ENCODE data around the gene IRAK3.
"Not testable (repeated sequence)": the region's sequence is repeated elsewhere in the genome, so short reads cannot be mapped to it uniquely, and the experiment has no call there.

Gene IRAK3

DNA sequence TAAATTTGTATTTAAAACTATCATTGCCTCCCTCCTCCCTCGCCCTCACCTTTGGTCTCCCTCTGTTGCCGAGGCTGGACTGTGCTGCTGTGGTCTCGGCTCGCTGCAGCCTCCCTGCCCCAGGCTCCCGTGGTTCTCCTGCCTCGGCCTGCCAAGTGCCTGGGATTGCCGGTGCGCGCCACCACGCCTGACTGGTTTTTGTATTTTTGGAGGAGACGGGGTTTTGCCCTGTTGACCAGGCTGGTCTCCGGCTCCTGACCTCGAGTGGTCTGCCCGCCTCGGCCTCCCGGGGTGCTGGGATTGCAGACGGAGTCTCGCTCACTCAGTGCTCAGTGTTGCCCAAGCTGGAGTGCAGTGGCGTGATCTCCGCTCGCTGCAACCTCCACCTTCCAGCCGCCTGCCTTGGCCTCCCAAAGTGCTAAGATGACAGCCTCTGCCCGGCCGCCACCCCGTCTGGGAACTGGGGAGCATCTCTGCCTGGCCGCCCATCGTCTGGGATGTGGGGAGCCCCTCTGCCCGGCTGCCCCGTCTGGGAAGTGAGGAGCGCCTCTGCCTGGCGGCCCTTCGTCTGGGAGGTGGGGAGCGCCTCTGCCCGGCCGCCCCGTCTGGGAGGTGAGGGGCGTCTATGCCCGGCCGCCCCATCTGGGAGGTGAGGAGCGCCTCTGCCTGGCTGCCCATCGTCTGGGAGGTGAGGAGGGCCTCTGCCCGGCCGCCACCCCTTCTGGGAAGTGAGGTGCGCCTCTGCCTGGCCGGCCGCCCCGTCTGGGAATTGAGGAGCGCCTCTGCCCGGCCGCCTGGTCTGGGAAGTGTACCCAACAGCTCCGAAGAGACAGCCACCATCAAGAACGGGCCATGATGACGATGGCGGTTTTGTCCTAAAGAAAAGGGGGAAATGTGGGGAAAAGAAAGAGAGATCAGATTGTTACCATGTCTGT, 14.4 kb upstream of the IRAK3 start:
- not testable (repeated sequence) for DNase-seq

DNA sequence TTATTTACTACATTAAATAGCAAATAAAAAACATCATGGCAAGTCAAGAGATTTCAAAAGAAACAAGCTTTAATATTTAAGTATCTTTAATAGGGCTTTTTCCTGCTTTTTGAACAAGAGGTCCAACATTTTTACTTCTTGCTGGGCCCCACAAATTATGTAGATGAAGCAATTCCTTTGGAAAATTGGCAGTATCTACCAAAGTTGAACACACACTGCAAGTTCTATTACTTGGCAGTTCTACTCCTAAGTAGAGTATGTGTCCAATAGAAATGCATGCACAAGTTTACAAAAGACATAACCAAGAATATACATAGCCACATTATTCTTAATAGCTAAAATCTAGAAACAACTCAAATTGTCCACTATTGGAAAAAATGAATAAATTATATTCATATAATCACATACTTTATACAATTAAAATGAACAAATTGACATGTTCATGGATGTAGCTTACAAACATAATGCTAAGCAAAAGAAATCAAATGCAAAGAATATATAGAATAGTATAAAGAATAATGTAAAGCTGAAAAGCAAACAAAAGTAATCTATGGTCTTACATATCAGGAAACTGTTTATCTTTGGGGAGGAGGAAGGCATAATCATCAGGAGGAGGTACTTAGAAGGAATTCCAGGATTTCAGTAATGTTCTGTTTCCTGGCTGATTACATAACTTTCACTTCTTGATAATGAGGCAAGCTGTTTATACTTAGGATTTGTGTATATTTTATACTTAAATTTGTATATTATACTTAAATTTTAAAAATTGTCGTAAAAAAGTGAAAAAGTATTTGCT, 12.7 kb upstream of the IRAK3 start:
- DNase-seq = no peak

GRCh38 chr12:66182956-66183355, 6.1 kb upstream of the IRAK3 start:
- DNase-seq = no peak

GRCh38 chr12:66184822-66185221, 4.2 kb upstream of the IRAK3 start:
- DNase-seq = not testable (repeated sequence)

DNA sequence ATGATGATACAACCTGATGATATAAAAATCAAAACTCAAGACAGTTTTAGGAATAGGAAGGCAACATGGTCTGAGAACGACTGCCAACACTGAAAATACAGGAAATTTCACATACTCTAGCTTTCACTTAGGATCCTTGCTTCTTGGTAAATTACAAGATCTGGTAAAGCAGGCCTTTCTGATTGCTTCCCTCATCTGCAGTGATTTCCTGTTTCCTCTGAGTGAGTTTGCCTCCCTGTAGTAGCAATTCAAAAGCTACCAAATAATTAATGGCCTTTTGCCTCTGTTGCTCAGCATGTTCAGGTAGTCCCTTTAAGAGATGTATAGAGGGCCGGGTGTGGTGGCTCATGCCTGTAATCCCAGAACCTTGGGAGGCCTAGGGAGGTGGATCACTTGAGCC, 2.0 kb upstream of the IRAK3 start:
- no peak for DNase-seq

- DNase-seq = no peak
Observed at GRCh38 chr12:66187821-66188220, 1.2 kb upstream of the IRAK3 start.

GRCh38 chr12:66189486-66189843, 451 bp downstream of the IRAK3 start:
- DNase-seq = no peak

DNA sequence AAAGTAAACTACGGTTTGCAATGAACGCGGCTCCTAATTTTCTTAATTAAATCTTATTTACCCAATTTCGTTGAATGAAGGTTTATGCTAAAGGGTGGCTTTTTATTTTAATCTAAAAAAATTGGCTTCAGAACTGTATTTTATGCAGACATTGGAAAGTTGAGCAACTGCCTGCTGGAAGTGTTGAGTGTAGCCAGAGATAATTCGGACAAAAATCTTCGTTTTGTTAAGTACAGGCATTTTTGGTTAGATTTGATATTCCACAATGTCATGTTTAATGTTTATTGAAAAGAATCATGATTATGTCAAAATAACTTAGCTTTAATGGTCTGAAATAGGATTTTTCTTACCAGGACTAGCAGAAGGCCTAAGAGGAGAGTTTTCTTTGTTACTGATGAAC, 875 bp downstream of the IRAK3 start:
- no peak for DNase-seq

GRCh38 chr12:66190519-66191370, 1.7 kb downstream of the IRAK3 start:
- no peak for DNase-seq

GRCh38 chr12:66191547-66192126, 2.6 kb downstream of the IRAK3 start:
- DNase-seq = no peak

DNA sequence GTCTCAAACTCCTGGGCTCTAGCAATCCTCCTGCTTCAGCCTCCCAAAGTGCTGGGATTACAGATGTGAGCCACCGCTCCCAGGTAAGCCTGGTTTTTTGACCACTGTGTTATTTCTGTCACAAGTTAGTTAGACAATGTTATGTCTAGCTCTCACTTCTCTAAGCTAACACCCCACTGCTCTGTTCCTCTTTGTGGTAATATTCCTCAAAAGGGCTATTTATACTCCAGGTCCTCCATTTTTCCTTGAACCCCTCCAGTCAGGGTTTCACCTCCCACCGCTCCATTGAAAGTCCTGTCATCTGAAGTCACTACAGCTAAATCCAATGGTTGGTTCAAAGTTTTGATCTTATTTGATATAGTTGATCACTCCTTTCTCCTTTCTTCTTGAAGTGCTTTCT, 5.1 kb downstream of the IRAK3 start:
- no peak for DNase-seq

- DNase-seq = no peak
Observed at GRCh38 chr12:66195242-66195641, 6.2 kb downstream of the IRAK3 start.

GRCh38 chr12:66196806-66197205, 7.8 kb downstream of the IRAK3 start:
- no peak for DNase-seq

DNA sequence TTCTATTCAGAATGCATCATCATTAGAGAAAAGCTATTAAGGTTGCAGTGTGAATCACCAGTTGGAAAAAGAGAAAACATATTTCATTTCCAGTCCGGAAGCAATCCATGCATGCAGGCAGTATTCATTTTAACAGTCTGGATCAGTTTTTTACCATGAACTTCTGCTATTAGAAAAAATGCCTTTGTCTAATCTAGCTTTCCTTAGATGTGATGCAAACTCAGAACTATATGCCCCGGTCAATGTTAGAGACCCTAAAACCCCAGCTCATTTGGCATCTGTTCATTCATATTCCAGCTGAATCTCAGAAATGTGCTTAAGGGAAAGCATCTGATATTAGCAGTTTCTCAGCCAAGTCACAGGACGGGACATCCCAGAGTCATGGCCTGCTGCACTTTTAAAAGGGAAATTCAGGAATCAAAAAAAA, 8.5 kb downstream of the IRAK3 start:
- no peak for DNase-seq

GRCh38 chr12:66199141-66199540, 10.1 kb downstream of the IRAK3 start:
- no peak for DNase-seq

DNA sequence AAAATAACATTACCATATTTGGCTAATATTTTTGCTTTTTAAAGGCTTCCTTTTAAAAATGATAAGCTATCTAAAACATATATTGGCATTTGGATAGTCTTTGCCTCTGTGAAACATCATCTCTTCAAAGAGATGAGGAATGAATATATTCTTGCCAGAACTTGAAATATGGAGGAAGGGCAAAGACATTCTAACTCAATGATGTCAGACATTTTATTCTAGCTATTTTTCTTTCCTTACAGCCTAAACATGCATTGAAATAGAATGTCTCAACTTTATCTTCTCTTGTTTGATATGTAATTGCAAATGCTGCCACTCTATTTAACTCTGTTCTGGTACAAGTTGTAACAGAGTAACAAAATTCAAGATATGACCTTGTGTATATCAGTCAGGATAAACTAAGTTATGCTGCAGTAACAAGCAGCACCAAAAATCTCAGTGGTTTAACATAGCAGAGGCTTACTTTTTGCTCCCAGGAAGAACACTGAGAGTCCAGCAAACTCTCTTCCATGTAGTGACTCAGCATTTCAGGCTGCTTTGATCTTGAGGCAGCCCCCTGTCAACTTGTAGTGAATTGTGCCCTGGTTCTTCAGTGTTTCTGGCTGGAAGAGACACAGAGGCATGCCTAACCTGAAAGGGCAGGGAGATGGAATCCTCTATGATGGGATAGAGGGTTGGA, 11.0 kb downstream of the IRAK3 start:
- DNase-seq = no peak

DNA sequence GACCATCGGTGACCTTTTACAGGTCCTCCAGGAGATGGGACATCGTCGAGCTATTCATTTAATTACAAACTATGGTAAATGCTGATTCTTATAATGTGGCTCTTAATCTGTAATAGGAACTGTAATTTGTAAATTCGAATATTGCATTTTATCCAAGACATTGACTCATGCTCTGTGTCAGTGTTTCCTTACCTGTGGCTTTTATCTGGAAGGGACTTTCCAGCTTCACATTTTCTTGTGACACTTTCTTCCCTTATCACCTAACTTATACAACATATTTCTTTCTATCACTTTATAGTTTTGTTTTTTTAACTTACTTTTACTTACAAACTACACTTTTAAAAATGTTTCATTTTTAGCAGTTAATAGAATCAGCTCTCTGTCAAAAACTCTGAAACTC, 14.8 kb downstream of the IRAK3 start:
- no peak for DNase-seq

DNA sequence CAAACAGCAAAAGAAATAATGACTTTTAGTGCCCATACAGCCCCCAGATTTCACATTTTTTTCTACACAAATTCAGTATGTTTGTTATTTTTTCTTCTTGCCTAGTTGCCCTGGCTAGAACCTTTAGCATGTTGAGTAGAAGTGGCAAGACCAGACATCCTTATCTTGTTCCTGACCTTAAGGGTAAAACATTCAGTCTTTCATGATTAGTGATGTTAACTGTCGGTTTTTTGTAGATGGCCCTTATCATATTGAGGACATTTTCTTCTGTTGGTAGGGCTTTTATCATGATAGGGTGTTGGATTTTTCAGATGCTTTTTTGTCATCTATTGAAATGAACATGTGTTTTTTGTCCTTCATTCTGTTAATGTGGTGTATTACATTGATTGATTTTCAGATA, 17.1 kb downstream of the IRAK3 start:
- no peak for DNase-seq

DNA sequence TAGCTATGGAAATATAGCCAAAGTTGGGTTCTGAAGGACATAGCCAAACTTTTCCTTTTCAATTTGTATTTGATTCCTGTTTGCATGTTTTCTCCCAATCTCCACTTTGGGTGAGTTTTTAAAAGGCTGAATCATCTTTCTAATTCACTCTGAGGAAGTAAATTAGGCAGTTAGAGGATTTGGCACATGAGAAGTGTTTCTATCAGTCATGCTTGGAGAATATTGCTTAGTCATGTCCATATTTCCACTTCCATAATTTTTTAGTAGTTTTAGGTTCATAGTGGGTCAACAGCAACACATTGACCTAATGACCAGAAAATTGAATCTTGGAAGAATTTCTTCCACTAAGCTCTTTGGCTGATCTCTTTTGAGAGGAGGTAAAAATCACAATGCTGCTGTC, 21.8 kb downstream of the IRAK3 start:
- no peak for DNase-seq

- DNase-seq = not testable (repeated sequence)
Observed at GRCh38 chr12:66211573-66211972, 22.6 kb downstream of the IRAK3 start.

DNA sequence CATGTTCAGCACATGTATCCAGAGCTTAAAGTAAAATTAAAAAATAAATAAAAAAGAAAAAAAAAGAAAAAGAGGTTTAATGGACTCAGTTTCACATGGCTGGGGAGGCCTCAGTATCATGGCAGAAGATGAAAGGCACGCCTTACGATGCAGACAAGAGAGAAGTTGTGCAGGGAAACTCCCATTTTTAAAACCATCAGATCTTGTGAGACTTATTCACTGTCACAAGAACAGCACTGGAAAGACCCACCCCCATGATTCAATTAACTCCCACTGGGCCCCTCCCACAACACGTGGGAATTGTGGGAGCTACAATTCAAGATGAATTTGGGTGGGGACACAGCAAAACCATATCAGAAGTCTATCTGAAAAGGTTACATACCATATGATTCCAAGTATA, 24.0 kb downstream of the IRAK3 start:
- not testable (repeated sequence) for DNase-seq

DNA sequence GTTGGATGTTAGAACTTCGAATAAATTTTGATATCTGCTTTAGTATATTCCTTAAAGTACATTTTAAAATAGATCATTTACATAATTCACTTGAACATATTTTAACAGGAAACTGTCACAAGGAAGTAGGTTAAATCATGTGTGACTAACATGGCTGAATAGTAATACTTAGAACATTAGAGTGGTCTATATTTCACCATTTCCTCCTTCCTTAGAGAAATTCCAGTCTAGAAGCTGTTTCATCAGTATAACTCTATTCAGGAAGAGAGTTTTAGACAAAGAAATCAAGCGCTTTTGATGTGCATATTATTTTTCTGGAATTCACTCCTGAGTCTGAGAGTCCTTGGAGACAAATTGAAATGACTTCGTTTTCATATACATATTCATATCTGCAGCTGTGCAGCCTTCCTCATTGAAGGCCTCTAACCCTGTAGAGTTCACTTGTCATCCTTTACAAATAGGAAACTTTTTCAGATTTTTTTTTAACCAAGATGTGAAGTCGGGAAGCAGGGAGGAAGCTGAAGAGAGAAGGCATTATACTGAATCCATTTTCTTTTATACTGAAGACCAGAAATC, 28.4 kb downstream of the IRAK3 start:
- no peak for DNase-seq

Data from activated CD4-positive, CD25-positive, alpha-beta regulatory T cell treated with anti-CD3 and anti-CD28 coated beads, Interleukin-2, amount 50 U/mL, for 72 hours (primary cell).